Stimulated activated CD8-positive, alpha-beta memory T cell treated with anti-CD3 and anti-CD28 coated beads, Interleukin-4, amount 100 ng/mL, for 4 hours (primary cell): ENCODE measurements around the gene SAP30BP.

Source experiments
- DNase-seq, 2 donors: peaks; one replicate each; pipeline ENCODE4 v3.0.0-alpha.2; 2020; ENCODE audit warnings: low read depth in 2 of 2, low spot score in 1 of 2

Gene SAP30BP

DNA sequence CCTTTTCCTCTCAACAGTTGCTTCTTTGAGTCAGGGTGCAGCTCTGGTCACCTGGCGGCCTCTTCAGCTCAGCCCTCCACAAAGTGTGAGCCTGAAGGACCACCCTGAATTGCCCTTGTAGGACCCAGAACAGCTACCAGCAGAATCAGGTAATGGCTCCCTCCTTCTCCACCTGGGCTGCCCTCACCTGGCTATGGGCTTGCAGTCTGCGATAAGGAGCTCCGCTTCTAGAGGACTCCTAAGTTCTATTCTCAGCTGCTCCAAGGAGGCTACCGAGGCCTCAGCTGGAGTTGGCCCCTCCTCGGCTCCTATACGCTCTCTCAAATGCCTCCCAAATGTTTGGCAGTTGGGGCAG lies 20.5 kb upstream of the SAP30BP start:
- DNase-seq, result no peak

DNA sequence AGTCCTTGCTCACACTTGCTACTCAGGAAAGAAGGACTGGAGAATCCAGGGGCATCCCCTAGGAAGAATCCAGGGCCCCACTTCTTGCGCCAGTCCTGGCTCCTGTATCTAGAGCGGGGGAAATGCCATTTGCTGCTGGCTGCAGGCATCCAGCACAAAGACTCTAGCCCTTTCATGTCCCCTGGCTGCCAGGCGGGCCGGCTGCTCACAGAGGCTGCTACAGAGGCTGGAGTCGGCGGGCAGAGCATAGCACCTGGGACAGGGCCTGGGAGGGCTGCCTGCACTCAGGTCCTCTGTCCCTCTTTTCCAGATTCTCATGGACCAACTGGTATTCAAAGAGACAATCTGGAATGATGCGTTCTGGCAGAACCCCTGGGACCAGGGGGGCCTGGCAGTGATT lies 20.1 kb upstream of the SAP30BP start:
- DNase-seq, result no peak

DNA sequence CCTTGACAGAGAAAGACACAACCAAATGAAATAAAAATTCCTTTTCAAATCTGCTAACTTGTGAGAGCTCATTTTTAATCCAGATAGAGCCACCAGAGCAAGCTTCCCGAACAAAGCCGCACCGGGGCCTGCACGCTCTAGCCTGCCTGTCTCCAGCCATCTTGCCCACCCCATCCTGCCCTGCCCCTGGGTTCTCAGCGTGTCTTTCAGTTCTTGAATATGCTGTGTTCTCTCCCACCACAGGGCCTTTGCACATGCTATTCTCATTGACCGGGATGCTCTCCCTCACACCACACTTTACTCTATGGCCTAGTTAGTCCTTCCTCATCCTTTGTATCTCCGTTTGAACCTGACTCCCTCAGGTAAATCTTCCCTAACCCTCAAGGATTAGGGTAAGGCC lies 19.2 kb upstream of the SAP30BP start:
- DNase-seq, result no peak

DNA sequence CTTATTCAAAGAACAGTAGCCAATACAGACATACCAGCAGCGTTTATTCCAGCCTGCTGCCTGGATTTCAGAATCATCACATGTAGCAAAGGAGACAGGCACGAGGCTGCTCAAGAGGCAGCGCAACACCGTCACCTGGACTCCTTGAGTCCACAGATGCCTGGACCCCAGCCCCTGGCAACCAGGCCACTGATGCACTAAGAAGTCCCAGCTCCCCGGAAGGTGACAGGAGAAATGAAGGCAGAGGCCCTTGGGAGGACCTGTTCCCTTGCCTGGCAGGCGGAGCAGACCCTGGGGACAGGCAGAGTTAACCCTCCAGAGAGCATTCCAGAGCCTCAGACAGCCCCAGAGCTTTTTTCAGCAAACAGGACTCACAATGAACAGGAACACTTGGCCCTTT lies 17.5 kb upstream of the SAP30BP start:
- no peak for DNase-seq

DNA sequence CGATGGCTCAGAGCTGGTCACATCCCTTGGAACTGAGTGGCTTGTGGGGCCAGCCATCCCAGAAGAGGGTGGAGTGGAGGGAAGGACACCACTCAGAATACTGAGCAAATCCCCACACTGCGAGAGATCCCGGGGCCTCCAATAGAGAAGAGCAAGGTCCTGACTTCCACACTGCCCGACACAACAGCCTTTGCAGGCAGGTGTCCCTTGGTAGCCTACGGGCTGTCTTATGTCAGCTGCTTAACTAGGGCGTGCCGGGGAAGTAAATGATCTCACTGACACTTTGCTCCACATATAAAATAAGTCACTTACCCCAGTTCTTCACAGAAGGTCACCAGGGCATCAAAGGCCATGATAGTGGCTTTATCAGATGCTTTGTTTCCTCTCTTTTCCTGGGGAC lies 16.3 kb upstream of the SAP30BP start:
- DNase-seq, result no peak

DNA sequence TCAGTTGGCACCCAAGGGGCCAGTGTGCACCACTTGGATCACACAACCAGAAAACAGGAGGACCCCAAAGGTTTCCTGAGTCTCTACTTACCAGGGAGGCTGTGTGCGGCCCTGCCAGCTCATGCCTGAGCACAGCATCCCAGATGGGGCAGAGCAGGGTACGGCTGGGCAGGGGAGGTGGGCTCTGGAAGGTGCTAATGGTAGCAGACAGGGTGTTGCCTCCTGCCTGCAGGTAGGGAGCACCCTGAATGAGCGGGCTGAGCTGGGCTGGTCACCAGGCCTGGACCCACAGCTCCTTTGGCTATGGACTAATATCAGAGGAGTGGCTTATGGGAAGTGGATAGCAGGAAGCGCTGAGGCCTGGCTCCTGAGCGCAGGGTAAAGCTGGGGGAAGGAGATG lies 14.8 kb upstream of the SAP30BP start:
- DNase-seq, result no peak

DNA sequence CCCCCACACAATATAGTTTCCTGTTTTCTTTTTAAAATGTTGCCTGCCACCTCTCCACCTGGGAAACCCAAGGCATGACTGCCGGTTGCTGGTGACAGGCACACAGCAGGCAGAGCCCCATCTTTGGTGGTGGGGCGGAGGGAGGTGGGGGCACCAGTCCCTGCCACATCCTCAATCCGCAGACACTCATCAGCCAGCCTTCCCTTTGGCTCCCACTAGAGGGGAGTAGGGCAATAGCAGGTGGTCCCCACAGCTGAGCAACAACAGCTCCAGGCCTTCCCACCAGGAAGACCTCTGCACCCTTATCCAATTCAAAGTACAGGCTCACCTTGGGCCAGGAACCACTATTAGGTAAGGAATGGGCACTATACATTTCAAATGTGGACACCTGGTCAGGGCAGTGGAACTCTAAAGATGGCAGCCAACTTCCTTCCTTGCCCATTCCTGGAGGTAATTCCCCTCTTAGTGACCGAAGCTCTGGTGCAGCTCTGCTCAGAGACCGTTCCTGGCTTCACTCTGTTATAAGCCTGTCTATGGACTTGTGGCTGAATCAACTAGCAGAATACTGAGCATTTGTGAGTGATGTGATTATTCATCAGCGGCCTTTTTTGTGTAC lies 14.1 kb upstream of the SAP30BP start:
- DNase-seq, result no peak

DNA sequence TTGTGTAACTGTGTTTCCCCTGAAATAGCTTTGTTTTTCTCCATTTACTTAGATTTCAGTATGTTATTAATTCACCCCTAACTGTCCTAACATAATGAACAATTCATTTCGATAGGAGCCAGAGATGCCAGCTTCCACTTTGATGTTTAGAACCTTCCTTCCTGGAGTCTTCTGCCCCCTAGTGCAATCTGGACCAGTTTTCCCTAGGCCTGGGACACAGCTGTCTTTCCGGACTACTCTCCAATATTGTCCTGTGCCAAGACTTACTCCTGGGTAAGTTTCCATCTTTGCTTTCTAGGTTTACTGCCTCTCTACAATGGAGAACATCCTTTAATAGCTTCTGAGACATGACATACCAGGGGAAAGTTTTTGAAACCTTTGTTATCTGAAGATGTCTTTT lies 13.0 kb upstream of the SAP30BP start:
- no peak for DNase-seq

DNA sequence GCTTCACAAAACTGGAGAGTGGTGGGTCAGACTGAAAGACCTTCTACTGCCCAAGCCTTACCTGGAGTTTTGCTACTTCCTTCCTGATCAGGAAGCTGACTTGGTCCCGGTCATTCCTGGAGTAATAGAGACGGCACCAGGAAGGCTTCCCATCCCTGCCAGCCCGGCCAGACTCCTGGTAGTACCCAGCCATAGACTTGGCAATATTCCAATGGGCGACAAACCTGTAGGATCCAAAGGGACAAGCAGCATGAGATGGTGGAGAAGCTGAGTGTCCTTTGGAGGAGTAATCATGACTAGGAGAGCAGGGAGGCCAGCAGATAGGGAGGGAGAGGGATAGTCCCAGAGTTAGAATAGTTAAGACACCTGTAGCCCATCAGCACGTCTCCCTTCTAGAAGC lies 8.9 kb upstream of the SAP30BP start:
- no peak for DNase-seq

DNA sequence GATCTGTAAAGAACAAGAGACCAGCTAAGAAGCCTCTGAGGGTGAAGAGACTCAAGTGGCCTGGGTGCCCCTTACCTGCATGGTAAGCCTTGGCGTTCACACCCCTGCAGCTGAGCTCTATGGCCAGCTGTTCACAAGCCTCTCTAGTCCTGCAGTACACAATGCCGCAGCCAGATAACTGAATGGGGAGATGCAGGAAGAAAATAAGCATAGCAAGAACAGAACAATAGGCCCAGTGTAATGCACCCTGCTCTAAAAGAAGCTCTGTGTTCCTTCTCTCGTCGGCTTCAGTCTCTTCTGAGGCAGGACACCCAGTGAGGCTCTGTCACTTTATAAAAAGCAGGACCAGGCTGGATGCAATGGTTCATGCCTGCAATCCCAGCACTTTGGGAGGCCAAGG lies 5.6 kb upstream of the SAP30BP start:
- DNase-seq, result no peak

DNA sequence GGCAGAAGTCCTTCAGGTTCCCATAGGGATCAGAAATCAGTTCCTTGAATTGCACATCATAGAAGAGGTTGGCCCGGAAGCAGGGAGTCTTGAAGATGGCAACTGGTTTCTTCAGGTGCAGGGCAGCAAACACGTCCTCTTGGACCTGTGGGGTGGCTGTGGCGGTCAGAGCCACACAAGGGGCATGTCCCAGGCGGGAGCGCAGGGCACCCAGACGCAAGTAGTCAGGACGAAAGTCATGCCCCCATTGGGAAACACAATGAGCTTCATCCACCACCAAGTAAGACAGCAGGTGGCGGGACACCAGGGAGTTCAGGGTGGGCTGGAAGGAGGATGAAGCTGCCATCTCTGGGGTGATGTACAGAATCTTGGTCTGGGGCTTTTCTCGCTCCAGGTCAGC lies 4.6 kb upstream of the SAP30BP start:
- DNase-seq, result no peak

DNA sequence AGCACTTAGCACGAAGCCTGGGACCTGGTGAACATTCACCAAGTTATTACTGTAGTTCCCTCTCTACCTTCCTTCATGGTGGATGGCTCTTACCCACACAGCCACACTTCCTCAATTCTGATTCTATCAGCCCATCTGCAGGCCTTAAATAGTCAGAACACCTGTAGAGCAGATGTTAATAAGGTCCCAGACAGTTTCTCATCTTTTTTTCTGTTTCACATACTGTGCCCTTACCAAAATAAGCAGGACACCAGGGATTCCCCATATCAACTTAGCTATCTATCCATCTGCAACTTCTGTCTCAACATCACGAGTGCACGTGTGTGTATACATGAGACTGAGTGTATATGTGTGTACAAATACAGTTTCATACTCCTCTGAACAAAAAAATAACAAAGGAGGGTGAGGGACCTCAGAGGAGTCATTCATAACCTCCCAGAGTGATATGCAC lies 3.0 kb upstream of the SAP30BP start:
- DNase-seq, result no peak

DNA sequence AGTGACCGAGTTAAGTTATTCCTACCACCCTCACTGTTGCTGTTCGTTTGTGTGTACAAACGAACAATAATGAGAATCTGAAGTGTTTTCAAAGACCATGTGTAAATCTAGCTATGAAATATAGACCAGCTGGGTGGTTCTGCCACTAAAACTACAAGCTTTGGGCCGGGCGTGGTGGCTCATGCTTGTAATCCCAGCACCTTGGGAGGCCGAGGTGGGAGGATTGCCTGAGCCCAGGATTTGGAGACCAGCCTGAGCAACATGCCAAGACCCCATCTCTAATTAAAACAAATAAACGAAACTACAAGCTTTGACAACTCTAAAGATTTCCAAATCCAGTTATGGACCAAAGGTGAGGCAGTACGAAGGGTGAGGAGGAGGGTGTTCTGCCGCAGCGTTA lies 1.2 kb upstream of the SAP30BP start:
- no peak for DNase-seq

DNA sequence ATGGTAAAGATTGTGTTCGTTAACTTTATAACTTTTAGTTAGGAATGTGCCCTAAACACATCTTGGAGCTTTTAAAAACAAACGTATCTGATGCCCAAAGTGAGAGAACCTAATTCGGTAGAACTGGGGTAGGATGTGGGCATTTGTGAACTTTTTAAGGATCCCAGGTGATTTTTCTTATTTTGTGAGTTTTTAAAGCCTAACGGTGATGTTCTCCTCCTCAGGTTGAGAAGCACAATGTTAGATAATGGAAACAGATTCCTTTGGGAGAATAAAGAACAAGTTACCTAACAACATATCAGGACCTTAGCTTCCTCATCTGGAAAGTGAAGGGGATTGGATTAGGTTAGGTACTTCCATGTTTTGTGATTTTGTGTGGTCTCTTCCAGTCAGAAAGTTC lies 687 bp downstream of the SAP30BP start:
- no peak for DNase-seq

DNA sequence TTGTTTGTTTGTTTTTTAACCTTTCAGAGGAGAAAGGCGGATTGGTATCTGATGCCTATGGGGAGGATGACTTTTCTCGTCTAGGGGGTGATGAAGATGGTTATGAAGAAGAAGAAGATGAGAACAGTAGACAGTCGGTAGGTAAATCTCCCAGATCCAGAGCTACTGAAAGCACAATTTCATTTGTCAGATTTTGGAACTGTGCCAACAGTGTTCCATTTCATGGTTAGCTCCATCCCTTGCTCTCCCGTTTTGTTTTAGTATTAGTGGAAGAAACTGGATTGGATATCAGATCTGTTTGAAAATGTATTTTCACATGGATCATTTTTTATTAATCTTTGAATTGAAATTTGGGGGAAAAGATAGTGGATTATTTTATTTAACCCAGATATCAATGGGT lies 1.4 kb downstream of the SAP30BP start:
- DNase-seq, result no peak

DNA sequence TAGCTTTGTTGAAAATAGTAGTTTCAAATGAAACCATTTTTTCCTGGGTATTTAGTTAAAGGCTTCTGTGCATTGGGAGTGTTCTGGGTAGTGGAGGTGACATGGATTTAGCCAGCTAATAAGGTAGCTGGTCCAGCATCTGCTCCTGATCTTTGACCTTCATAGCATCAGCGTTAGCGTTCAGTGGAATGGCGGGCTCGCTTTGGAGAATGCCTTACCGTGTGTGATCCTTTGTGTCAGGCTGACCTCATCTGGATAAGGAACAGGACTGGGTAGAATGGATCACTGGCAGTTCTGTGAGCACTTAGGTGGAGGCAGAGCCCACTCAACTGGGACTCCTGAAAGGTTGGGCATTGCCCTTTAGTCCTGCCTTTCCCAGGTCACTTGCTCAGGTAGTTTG lies 3.7 kb downstream of the SAP30BP start:
- DNase-seq, result no peak

DNA sequence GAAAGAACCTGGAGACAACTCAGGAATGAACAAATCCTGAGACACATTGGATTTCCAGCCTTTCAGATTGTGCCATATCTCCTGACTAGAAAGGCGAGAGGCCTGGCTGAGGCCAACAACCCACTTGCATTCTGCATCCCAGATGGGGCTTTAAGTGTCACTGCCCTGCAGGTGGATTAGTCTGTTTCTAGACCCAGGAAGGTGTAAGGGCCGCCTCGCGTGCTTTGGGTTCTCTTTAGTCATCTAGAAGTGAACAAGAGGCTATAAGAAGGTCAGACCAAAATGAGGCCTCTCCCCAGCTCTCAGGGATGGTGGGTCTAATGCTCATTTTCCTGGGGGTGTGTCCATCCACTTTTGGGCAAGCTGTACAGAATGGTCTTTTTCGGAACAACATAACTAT lies 4.9 kb downstream of the SAP30BP start:
- no peak for DNase-seq

DNA sequence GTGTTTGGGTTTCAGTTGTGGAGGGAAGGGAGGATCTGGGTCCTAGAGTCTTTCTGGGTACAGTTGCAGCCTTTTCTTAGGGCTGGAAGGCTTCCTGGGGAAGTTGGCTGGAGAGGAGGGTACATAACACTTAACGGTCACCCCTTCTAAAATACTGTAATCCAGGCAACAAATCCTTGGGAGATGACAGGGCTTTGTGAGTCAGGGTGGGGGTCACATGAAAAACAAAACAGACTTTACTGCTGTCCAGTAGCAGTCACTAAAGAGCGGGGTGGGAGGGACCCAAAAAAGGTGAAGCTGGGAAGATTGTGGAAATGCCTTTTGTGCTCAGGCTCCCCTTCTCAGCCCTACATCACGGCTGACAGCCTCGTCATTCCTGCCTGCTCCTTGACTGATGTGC lies 6.3 kb downstream of the SAP30BP start:
- DNase-seq, result no peak

DNA sequence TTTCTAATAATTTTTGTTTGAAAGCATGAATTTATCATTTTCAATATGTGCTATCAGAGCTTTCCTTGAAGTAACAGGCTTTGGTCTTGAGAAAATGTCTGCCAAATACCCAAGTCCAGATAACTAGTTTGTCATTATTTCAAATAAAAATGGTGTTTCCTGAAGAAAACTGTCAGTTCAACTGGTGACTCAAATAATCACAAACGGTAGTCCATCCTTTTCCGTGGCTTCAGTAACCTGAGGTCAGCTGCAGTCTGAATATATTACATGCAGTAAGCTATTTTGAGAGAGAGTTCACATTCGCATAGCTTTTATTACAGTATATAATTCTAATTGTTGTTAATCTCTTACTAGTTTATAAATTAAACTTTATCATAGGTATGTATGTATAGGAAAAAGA lies 9.3 kb downstream of the SAP30BP start:
- no peak for DNase-seq

DNA sequence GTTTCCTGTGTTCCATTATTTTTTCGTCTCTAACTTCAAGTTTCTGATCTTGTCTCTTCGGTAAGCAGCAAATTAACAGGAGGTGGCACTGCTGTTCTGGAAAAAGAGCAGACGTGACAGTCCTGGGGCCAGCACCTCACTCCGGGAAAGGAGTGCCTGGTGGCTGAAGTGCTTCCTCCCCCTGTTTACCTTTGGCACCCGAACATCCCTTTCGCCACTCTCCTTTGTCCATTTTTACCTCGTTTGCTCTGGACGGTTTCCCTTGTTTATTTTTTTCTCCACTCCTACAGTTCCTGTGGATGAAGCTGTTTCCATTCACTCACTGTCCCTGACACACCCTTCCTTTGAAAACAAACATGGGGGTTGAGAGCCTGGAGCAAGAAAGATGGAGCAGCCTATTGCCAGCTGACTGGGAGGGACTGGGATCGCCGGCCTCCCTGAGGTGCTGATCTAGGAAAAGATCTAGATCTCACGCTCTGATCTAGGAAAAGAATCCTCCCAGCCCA lies 12.6 kb downstream of the SAP30BP start:
- no peak for DNase-seq

DNA sequence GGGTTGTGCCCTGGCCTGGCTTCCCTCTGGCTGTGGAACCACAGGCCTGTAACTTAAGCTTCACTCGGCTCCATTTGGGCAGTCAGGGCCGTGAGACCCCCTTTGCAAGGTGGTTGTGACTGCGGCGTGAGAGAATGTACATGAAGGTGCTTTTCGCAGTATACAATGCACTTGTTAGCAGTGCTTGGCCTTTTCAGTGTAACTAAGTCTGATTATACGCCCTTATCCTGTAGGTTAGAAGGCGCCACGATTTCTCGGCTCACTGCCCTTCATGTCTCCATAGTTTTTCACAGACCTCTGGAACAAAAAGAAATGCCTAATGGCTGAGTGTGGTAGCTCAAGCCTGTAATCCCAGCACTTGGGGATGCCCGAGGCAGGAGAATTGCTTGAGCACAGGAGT lies 13.3 kb downstream of the SAP30BP start:
- DNase-seq, result no peak

DNA sequence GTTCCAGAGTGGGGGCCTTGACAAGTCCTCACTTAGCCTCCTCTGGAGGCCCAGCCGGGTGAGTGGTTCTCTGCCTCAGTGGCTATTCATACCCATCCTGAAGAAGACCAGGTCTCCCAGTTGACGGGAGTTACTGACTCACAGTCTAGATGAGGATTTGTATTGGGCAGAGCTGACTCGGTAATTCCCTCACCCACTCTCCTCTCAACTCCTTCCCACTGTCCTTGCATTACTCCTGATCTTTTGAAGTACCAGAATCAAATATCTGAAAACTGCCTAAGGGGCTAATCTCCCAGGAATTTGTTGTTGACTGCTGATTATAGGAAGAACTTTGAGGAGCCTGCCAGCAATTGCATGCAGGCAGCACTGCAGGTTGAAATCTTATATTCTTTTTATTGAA lies 14.2 kb downstream of the SAP30BP start:
- DNase-seq, result no peak

DNA sequence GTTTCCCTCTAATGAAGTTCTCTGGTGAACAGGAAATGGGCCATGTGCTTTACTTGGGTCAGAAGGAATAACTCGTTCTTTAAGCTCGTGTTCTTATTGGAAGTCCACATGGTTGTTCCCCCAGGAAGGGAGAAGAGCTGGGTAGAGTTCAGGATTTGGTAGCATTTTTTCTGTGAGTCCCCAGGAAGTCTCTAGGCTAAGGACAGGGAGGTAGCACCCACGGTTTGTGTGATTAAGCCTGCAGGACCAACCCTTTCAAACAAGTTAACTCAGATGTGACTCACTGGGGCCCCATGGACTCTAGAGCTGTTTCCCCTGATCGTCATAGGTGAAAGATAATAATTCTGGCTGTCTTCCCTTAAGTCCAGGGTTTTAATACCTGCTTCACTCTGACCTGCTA lies 16.4 kb downstream of the SAP30BP start:
- no peak for DNase-seq

DNA sequence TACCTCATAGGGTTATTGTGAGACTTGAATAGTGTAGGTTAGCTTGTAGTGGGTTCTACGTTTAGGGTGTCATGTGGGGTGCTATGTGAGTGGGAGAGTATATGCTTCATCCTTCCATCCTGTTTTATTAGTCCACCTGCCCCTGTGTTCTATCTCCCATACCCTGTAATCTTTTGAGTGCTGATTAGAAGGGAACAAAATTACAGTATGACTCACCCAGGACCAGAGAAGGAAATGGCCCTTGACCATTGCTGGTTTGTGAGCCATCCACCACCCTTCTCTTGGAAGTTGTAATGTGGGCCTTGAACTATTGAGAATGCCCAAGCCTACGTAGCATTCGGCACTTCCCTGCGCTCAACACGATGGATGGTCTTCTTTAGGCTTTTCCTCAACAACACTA lies 17.1 kb downstream of the SAP30BP start:
- DNase-seq, result no peak
